Astrocyte of the cerebellum (primary cell): ENCODE measurements around the gene ZSWIM8.

ENCODE experiments used
- DNase-seq: peaks from one replicate; pipeline ENCODE4 v3.0.0-alpha.2; 2011; ENCODE audit warnings: low read depth
- H3K4me3 ChIP-seq: 2 replicates; pipeline ENCODE4 v1.5.1; 2011; ENCODE audit warnings: mild to moderate bottlenecking, low read depth, low read length, moderate library complexity
- in situ Hi-C: cut with HindIII; loops from 2 replicates; pipeline ENCODE4 v1.10.0; 2017; ENCODE audit warnings: low sequenced_read_pairs
- TF ChIP-seq, protein P1 (sequence below): IDR thresholded peaks from 2 replicates; pipeline ENCODE4 v1.5.1; 2012; ENCODE audit warnings: low read length, low read depth, moderate library complexity, mild to moderate bottlenecking; ENCODE audit errors: missing control alignments

Gene ZSWIM8

GRCh38 chr10:73772281-73773151, 12.9 kb upstream of the ZSWIM8 start:
- no peak for DNase-seq
- TF ChIP-seq, protein P1, sequence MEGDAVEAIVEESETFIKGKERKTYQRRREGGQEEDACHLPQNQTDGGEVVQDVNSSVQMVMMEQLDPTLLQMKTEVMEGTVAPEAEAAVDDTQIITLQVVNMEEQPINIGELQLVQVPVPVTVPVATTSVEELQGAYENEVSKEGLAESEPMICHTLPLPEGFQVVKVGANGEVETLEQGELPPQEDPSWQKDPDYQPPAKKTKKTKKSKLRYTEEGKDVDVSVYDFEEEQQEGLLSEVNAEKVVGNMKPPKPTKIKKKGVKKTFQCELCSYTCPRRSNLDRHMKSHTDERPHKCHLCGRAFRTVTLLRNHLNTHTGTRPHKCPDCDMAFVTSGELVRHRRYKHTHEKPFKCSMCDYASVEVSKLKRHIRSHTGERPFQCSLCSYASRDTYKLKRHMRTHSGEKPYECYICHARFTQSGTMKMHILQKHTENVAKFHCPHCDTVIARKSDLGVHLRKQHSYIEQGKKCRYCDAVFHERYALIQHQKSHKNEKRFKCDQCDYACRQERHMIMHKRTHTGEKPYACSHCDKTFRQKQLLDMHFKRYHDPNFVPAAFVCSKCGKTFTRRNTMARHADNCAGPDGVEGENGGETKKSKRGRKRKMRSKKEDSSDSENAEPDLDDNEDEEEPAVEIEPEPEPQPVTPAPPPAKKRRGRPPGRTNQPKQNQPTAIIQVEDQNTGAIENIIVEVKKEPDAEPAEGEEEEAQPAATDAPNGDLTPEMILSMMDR, result peak; percentile 7
- in situ Hi-C loops, result no loop called here
- H3K4me3 ChIP-seq, result peak overlapping the region; percentile 78

DNA sequence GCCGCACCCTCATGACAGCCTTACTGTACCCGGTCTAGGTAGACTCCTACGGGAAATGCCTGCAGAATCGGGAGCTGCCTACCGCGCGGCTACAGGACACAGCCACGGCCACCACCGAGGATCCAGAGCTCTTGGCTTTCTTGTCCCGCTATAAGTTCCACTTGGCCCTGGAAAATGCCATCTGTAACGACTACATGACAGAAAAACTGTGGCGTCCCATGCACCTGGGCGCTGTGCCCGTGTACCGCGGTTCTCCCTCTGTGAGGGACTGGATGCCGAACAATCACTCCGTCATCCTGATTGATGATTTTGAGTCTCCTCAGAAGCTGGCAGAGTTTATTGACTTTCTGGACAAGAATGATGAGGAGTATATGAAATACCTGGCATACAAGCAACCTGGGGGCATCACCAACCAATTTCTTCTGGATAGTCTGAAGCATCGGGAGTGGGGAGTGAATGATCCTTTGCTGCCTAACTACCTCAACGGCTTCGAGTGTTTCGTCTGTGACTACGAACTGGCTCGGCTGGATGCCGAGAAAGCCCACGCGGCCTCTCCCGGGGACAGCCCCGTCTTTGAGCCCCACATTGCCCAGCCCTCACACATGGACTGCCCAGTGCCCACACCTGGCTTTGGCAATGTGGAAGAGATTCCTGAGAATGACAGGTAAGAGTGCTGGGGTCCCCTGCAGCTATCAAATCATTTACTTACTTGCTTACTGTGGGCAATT, 12.1 kb upstream of the ZSWIM8 start:
- no peak for DNase-seq
- TF ChIP-seq, protein P1, result no peak
- in situ Hi-C loops, result no loop called here
- peak overlapping the region; percentile 78 for H3K4me3 ChIP-seq

DNA sequence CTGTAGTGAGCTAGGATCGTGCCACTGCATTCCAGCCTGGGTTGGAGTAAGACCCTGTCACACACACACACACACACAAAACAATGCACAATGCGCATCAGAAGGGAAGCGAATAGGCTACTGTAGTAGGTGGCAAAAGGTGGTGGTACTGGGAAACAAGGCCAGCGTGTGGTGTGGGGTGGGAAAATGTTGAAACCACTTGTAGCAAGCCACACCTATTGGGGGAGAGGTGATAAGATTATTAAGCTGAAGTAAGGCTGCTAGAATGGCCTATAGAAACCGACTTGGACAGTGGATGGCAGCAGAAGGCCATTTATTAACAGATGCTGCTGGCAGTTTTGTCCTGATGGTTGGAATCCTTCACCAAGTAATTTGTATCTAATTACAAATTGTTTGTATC, 10.8 kb upstream of the ZSWIM8 start:
- peak overlapping the region; percentile 78 for H3K4me3 ChIP-seq
- TF ChIP-seq, protein P1, result peak; percentile 2
- no peak for DNase-seq
- in situ Hi-C loops, result no loop called here

DNA sequence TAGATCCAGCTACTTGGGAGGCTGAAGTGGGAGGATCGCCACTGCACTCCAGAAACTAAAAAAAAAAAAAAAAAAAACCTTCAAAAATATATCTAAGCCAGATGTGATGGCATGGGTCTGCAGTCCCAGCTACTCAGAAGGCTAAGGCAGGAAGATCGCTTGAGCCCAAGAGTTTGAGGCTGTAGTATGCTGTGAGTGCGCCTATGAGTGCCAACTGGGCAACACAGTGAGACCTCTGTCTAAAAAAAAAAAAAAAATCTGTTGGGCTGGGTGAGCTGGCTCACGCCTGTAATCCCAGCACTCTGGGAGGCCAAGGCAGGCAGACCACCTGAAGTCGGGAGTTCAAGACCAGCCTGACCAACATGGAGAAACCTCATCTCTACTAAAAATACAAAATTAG, 6.4 kb upstream of the ZSWIM8 start:
- TF ChIP-seq, protein P1, result no peak
- in situ Hi-C loops, result no loop called here
- no peak overlapping the region for H3K4me3 ChIP-seq
- no peak for DNase-seq

GRCh38 chr10:73779539-73780197, 5.7 kb upstream of the ZSWIM8 start:
- H3K4me3 ChIP-seq, result no peak overlapping the region
- DNase-seq, result no peak
- TF ChIP-seq, protein P1, result no peak
- in situ Hi-C loops, result no loop called here

DNA sequence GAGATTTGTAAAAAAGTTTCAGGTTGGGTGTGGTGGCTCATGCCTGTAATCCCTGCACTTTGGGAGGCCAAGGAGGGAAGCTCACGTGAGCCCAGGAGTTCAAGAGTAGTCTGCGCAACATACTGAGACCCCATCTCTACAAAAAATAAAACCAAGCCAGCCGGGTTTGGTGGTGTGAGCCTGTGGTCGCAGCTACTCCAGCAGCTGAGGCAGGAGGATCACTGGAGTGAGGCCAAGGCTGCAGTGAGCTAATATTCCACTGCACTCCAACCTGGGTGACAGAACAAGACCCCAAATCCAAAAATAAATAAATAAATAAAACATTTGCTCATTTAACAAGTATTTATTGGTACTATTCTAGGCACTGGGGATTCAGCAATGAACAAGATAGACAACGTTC, 5.1 kb upstream of the ZSWIM8 start:
- H3K4me3 ChIP-seq, result no peak overlapping the region
- in situ Hi-C loops, result no loop called here
- TF ChIP-seq, protein P1, result no peak
- no peak for DNase-seq
